ENCODE results near the gene EHD4. TPM values are rescaled to one million over a fixed set of nuclear protein-coding genes. Genes with fewer than 3 reads are reported as not detected.

The EHD4 gene
- total RNA-seq, 1 donor from 2014 or later = 18.8 TPM

DNA sequence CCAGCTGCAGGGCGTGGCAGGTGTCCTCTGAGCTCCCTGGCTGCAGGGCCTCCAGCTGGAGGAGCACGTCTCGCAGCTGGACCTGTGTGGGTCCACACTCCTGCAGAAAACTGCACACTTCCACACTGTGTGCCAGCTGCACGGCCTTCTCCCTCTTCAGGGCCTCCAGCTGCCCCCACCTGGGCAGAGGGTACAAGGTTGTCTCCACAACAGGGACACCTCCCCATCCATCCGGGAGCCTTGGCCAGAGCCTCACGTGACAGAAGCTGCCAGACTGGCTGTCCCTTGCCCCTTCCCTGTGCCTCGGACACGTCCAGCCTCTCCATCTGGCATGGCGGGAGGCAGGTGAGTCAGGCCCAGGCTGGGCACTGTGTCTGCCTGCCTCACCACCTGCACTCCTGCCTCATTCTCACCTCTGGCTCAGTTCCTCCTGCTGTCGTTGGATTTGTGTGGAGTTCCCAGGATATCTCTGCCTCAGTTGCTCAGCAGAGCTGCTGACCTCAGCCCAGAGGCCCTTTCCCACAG, 93.0 kb downstream of the EHD4 start:
- Mint-ChIP-seq H3K27me3 (peaks cover 27% of the 10 kb centered on the region), H3K27ac (no peak overlapping the region), H3K4me3 (no peak overlapping the region), H3K9me3 (no peaks in the 10 kb centered on the region), H3K4me1 (ENCODE audit: unreplicated experiment) (peaks cover 9% of the 10 kb centered on the region), H3K36me3 (no peaks in the 10 kb centered on the region)
- TF ChIP-seq CTCF (conservative IDR thresholded peaks at IDR 0.05) = no peak
- no peak for DNase-seq (ENCODE audit: extremely low spot score, unreplicated experiment)

DNA sequence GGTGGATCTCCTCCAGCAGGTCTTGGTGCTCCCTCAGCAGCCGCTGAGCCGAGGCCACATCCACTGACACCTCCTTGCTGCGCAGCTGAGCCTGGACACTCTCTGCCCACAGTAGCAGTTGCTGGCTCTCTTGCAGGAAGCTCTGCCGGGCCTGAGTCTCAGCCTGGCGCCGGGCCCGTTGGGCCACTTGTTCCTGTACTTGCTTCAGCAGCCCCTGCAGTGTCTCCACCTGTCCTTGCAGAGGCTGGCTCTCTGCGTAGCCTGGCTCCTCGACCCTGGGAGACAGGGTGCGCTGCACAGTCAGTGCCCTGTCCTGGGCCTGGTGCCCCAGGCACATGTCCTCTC, 94.0 kb downstream of the EHD4 start:
- Mint-ChIP-seq H3K27ac (no peak overlapping the region), H3K27me3 (peaks cover 23% of the 10 kb centered on the region)

GRCh38 chr15:41877631-41878354, 94.6 kb downstream of the EHD4 start:
- TF ChIP-seq CTCF (conservative IDR thresholded peaks at IDR 0.05) = no peak
- no peak for DNase-seq (ENCODE audit: extremely low spot score, unreplicated experiment)
- Mint-ChIP-seq H3K27ac (no peak overlapping the region), H3K36me3 (no peaks in the 10 kb centered on the region), H3K9me3 (no peaks in the 10 kb centered on the region), H3K4me1 (ENCODE audit: unreplicated experiment) (peaks cover 9% of the 10 kb centered on the region), H3K27me3 (peaks cover 21% of the 10 kb centered on the region), H3K4me3 (no peak overlapping the region)

More for the DNA sequence above, 94.0 kb downstream of the EHD4 start:
- peaks cover 9% of the 10 kb centered on the region for H3K4me1 Mint-ChIP-seq (ENCODE audit: unreplicated experiment)
- no peak for TF ChIP-seq CTCF (conservative IDR thresholded peaks at IDR 0.05)
- H3K36me3 Mint-ChIP-seq = no peaks in the 10 kb centered on the region
- H3K4me3 Mint-ChIP-seq = no peak overlapping the region
- no peak for DNase-seq (ENCODE audit: extremely low spot score, unreplicated experiment)
- H3K9me3 Mint-ChIP-seq = no peaks in the 10 kb centered on the region

- Mint-ChIP-seq H3K27ac (no peak overlapping the region), H3K36me3 (peaks cover 5% of the 10 kb centered on the region), H3K9me3 (no peaks in the 10 kb centered on the region), H3K4me3 (no peak overlapping the region), H3K4me1 (ENCODE audit: unreplicated experiment) (peaks cover 5% of the 10 kb centered on the region), H3K27me3 (peaks cover 17% of the 10 kb centered on the region)
- no peak for DNase-seq (ENCODE audit: extremely low spot score, unreplicated experiment)
- no peak for TF ChIP-seq CTCF (conservative IDR thresholded peaks at IDR 0.05)
Observed at GRCh38 chr15:41876689-41877088, 95.7 kb downstream of the EHD4 start.

GRCh38 chr15:41876007-41876406, 96.3 kb downstream of the EHD4 start:
- TF ChIP-seq CTCF (conservative IDR thresholded peaks at IDR 0.05) = no peak
- Mint-ChIP-seq H3K9me3 (no peaks in the 10 kb centered on the region), H3K27ac (no peak overlapping the region), H3K4me3 (no peak overlapping the region), H3K36me3 (peaks cover 5% of the 10 kb centered on the region), H3K4me1 (ENCODE audit: unreplicated experiment) (no peaks in the 10 kb centered on the region), H3K27me3 (peaks cover 10% of the 10 kb centered on the region)
- DNase-seq (ENCODE audit: extremely low spot score, unreplicated experiment) = no peak

All from type B pancreatic cell (in vitro differentiated cells).